ENCODE data around the gene ASNS. TPM values are rescaled to one million over a fixed set of nuclear protein-coding genes. Genes with fewer than 3 reads are reported as not detected.

Gene ASNS
- total and polyA plus RNA-seq, 2 experiments from 2014 or later = 163 to 166 TPM

DNA sequence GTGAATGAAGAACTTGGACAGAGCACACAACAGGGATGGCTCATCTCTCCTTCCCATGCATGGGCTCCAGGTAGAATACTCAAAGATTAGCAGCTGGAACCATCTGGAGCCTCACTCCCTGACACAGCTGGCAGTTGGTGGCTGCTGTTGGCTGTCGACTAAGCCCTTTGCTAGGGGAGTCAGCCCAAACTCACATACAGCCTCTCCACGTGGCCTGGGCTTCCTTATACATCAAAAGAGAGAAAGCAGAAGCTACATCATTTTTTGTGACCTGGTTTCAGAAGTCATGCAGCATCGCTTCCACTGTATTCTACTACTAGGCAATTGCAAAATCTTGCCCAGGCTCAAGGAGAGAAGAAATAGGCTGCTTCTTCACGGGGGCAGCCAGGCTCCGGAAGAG lies 24.4 kb downstream of the ASNS start (continued):
- TF ChIP-seq, protein P1, sequence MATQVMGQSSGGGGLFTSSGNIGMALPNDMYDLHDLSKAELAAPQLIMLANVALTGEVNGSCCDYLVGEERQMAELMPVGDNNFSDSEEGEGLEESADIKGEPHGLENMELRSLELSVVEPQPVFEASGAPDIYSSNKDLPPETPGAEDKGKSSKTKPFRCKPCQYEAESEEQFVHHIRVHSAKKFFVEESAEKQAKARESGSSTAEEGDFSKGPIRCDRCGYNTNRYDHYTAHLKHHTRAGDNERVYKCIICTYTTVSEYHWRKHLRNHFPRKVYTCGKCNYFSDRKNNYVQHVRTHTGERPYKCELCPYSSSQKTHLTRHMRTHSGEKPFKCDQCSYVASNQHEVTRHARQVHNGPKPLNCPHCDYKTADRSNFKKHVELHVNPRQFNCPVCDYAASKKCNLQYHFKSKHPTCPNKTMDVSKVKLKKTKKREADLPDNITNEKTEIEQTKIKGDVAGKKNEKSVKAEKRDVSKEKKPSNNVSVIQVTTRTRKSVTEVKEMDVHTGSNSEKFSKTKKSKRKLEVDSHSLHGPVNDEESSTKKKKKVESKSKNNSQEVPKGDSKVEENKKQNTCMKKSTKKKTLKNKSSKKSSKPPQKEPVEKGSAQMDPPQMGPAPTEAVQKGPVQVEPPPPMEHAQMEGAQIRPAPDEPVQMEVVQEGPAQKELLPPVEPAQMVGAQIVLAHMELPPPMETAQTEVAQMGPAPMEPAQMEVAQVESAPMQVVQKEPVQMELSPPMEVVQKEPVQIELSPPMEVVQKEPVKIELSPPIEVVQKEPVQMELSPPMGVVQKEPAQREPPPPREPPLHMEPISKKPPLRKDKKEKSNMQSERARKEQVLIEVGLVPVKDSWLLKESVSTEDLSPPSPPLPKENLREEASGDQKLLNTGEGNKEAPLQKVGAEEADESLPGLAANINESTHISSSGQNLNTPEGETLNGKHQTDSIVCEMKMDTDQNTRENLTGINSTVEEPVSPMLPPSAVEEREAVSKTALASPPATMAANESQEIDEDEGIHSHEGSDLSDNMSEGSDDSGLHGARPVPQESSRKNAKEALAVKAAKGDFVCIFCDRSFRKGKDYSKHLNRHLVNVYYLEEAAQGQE (IDR thresholded peaks at IDR 0.05; ENCODE audit: unreplicated experiment) = no peak
- no peak for TF ChIP-seq ZNF331 (CRISPR knock-in tag; IDR thresholded peaks at IDR 0.05; ENCODE audit: low read depth)
- TF ChIP-seq CREB1 (CRISPR knock-in tag; IDR thresholded peaks at IDR 0.05; ENCODE audit: low read depth) = no peak

DNA sequence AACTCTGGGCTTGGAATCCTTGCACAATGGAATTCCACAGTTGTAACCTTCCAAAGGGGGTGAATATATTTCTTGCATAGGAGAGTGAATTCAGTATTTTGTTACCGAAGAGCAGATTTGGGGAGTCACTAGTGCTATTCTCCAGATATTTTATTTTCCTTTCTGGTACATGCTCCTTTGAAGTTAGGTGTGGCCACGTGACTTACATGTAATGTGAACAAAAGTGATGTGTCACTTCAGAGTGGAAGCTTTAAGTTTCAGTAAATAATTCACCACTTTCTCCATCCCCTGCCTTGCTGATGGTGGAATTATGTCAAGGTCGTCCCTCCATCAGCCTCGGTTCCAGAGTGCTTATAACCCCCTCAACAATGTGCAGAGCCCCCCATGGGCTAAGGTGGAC lies 25.3 kb downstream of the ASNS start:
- H4K20me1 ChIP-seq (replicated peaks; ENCODE audit: insufficient read depth) = 0 out of 2 replicates have a peak, but pooled peaks cover 4% of the 10 kb centered on the region
- no peak overlapping the region for H3K27ac ChIP-seq (ENCODE audit: low read depth)
- H3K27ac Mint-ChIP-seq = no peak overlapping the region
- no peaks in the 10 kb centered on the region for H3K79me2 ChIP-seq (replicated peaks; ENCODE audit: insufficient read depth)
- H3K9me2 ChIP-seq (ENCODE audit: insufficient read depth) = no peaks in the 10 kb centered on the region
- no peak overlapping the region for H3K4me3 ChIP-seq
- peaks cover 33% of the 10 kb centered on the region for H3K36me3 Mint-ChIP-seq (ENCODE audit: low read depth)
- no peak overlapping the region for H3K4me2 ChIP-seq
- peaks cover 4% of the 10 kb centered on the region for H3K27me3 Mint-ChIP-seq (ENCODE audit: insufficient read depth, low read depth, poor library complexity)
- no peaks in the 10 kb centered on the region for H3K27me3 ChIP-seq (ENCODE audit: insufficient read depth)
- H3K4me3 Mint-ChIP-seq = no peak overlapping the region
- no peak for DNase-seq (ENCODE audit: low spot score)
- ATAC-seq = no peak
- H3K36me3 ChIP-seq (ENCODE audit: insufficient read depth) = 0 out of 2 replicates have a peak, but pooled peaks cover 7% of the 10 kb centered on the region
- H3F3A ChIP-seq (replicated peaks; ENCODE audit: low read depth) = no peaks in the 10 kb centered on the region
- H3K4me1 Mint-ChIP-seq = no peaks in the 10 kb centered on the region
- no peak overlapping the region for H2AFZ ChIP-seq
- no peaks in the 10 kb centered on the region for H3K4me1 ChIP-seq (ENCODE audit: insufficient read depth)
- peaks cover 22% of the 10 kb centered on the region for H3K9me3 Mint-ChIP-seq
- no peak for TF ChIP-seq NANOG (IDR thresholded peaks at IDR 0.05; ENCODE audit: borderline replicate concordance)
- no peak for TF ChIP-seq JUNB (IDR thresholded peaks at IDR 0.05; ENCODE audit: unreplicated experiment)
- no peak for TF ChIP-seq ZNF114 (CRISPR knock-in tag; IDR thresholded peaks at IDR 0.05)
- TF ChIP-seq ZNF331 (CRISPR knock-in tag; IDR thresholded peaks at IDR 0.05; ENCODE audit: low read depth) = no peak
- TF ChIP-seq, protein P1 (IDR thresholded peaks at IDR 0.05; ENCODE audit: unreplicated experiment) = no peak
- TF ChIP-seq, protein P2, sequence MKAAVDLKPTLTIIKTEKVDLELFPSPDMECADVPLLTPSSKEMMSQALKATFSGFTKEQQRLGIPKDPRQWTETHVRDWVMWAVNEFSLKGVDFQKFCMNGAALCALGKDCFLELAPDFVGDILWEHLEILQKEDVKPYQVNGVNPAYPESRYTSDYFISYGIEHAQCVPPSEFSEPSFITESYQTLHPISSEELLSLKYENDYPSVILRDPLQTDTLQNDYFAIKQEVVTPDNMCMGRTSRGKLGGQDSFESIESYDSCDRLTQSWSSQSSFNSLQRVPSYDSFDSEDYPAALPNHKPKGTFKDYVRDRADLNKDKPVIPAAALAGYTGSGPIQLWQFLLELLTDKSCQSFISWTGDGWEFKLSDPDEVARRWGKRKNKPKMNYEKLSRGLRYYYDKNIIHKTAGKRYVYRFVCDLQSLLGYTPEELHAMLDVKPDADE (IDR thresholded peaks at IDR 0.05) = no peak
- TF ChIP-seq, protein P3, sequence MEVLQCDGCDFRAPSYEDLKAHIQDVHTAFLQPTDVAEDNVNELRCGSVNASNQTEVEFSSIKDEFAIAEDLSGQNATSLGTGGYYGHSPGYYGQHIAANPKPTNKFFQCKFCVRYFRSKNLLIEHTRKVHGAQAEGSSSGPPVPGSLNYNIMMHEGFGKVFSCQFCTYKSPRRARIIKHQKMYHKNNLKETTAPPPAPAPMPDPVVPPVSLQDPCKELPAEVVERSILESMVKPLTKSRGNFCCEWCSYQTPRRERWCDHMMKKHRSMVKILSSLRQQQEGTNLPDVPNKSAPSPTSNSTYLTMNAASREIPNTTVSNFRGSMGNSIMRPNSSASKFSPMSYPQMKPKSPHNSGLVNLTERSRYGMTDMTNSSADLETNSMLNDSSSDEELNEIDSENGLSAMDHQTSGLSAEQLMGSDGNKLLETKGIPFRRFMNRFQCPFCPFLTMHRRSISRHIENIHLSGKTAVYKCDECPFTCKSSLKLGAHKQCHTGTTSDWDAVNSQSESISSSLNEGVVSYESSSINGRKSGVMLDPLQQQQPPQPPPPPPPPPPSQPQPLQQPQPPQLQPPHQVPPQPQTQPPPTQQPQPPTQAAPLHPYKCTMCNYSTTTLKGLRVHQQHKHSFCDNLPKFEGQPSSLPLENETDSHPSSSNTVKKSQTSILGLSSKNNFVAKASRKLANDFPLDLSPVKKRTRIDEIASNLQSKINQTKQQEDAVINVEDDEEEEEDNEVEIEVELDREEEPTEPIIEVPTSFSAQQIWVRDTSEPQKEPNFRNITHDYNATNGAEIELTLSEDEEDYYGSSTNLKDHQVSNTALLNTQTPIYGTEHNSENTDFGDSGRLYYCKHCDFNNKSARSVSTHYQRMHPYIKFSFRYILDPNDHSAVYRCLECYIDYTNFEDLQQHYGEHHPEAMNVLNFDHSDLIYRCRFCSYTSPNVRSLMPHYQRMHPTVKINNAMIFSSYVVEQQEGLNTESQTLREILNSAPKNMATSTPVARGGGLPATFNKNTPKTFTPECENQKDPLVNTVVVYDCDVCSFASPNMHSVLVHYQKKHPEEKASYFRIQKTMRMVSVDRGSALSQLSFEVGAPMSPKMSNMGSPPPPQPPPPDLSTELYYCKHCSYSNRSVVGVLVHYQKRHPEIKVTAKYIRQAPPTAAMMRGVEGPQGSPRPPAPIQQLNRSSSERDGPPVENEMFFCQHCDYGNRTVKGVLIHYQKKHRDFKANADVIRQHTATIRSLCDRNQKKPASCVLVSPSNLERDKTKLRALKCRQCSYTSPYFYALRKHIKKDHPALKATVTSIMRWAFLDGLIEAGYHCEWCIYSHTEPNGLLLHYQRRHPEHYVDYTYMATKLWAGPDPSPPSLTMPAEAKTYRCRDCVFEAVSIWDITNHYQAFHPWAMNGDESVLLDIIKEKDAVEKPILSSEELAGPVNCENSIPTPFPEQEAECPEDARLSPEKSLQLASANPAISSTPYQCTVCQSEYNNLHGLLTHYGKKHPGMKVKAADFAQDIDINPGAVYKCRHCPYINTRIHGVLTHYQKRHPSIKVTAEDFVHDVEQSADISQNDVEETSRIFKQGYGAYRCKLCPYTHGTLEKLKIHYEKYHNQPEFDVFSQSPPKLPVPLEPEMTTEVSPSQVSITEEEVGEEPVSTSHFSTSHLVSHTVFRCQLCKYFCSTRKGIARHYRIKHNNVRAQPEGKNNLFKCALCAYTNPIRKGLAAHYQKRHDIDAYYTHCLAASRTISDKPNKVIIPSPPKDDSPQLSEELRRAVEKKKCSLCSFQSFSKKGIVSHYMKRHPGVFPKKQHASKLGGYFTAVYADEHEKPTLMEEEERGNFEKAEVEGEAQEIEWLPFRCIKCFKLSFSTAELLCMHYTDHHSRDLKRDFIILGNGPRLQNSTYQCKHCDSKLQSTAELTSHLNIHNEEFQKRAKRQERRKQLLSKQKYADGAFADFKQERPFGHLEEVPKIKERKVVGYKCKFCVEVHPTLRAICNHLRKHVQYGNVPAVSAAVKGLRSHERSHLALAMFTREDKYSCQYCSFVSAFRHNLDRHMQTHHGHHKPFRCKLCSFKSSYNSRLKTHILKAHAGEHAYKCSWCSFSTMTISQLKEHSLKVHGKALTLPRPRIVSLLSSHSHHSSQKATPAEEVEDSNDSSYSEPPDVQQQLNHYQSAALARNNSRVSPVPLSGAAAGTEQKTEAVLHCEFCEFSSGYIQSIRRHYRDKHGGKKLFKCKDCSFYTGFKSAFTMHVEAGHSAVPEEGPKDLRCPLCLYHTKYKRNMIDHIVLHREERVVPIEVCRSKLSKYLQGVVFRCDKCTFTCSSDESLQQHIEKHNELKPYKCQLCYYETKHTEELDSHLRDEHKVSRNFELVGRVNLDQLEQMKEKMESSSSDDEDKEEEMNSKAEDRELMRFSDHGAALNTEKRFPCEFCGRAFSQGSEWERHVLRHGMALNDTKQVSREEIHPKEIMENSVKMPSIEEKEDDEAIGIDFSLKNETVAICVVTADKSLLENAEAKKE (CRISPR knock-in tag; IDR thresholded peaks at IDR 0.05) = no peak
- TF ChIP-seq POLR2AphosphoS5 (IDR thresholded peaks at IDR 0.05; ENCODE audit: low read depth) = no peak
